NCI-H146 treated with DMSO at 0.1 percent for 48 hours (cell line): ENCODE results near the gene VCL.
A peak's percentile ranks its signal among the peaks of the same experiment; 100 is the strongest.
"Not testable (repeated sequence)": the region's sequence is repeated elsewhere in the genome, so short reads cannot be mapped to it uniquely, and the experiment has no call there.

Experiments
- DNase-seq: peaks from one replicate; lab custom pipeline; 2025; ENCODE audit not compliant: unreplicated experiment; lab: John Stamatoyannopoulos, UW

Gene VCL

GRCh38 chr10:73971636-73972354, 26.1 kb upstream of the VCL start:
- no peak for DNase-seq

GRCh38 chr10:73973427-73973826, 24.5 kb upstream of the VCL start:
- DNase-seq: no peak

- no peak for DNase-seq
Observed at GRCh38 chr10:73974309-73974946, 23.5 kb upstream of the VCL start.

GRCh38 chr10:73975388-73975787, 22.5 kb upstream of the VCL start:
- DNase-seq: no peak

GRCh38 chr10:73979141-73979808, 18.6 kb upstream of the VCL start:
- DNase-seq: no peak

GRCh38 chr10:73979809-73980433, 18.0 kb upstream of the VCL start:
- DNase-seq: no peak

GRCh38 chr10:73981812-73982211, 16.1 kb upstream of the VCL start:
- DNase-seq: no peak

GRCh38 chr10:73983096-73984047, 14.5 kb upstream of the VCL start:
- no peak for DNase-seq

- DNase-seq: no peak
Observed at GRCh38 chr10:73989594-73990150, 8.2 kb upstream of the VCL start.

GRCh38 chr10:73991203-73991883, 6.6 kb upstream of the VCL start:
- no peak for DNase-seq

- DNase-seq: no peak
Observed at GRCh38 chr10:73991884-73992245, 6.1 kb upstream of the VCL start.

- no peak for DNase-seq
Observed at GRCh38 chr10:73992899-73993788, 4.8 kb upstream of the VCL start.

- DNase-seq: no peak
Observed at GRCh38 chr10:73995035-73995358, 2.9 kb upstream of the VCL start.

GRCh38 chr10:73997461-73997786, 492 bp upstream of the VCL start:
- no peak for DNase-seq

- DNase-seq: no peak
Observed at GRCh38 chr10:73998623-73998928, 660 bp downstream of the VCL start.

- peak; percentile 32 for DNase-seq
Observed at GRCh38 chr10:73998929-73999691, 1.2 kb downstream of the VCL start.

GRCh38 chr10:73999703-74000102, 1.8 kb downstream of the VCL start:
- DNase-seq: no peak

GRCh38 chr10:74000244-74000643, 2.3 kb downstream of the VCL start:
- DNase-seq: not testable (repeated sequence)
